Right lobe of liver (tissue), 6 donors: ENCODE measurements around the gene C19orf67. TPM values are rescaled to one million over a fixed set of nuclear protein-coding genes. Genes with fewer than 3 reads are reported as not detected.
"Not testable (repeated sequence)": the region's sequence is repeated elsewhere in the genome, so short reads cannot be mapped to it uniquely, and the experiment has no call there.

ENCODE experiments used
- ATAC-seq, 4 donors: fragments of 200-7000 bp; cut with Tn5 transposase; one replicate each; pipeline ENCODE4 v1.9.1; 2020; ENCODE audit warnings: mild to moderate bottlenecking in 4 of 4, moderate library complexity in 4 of 4
- DNase-seq, 3 donors: peaks; one replicate each; pipeline ENCODE4 v3.0.0-alpha.2; 2020
- H3K27ac ChIP-seq, 3 donors: fragments of 200-600 bp; one replicate each; pipeline ENCODE4 v1.8.0; 2022
- H3K27me3 ChIP-seq, 2 donors: fragments of 200-600 bp; one replicate each; pipeline ENCODE4 v1.8.0; 2022
- H3K36me3 ChIP-seq, 4 donors: fragments of 200-600 bp; sonication (generic) in 1 of 4; one replicate each; pipeline versions ENCODE4 v1.5.1 to v1.8.0; 2017 to 2022; ENCODE audit warnings: control low read depth in 1 of 4
- H3K4me1 ChIP-seq, 4 donors: fragments of 200-600 bp; sonication (generic) in 1 of 4; one replicate each; pipeline versions ENCODE4 v1.5.1 to v1.8.0; 2017 to 2022; ENCODE audit warnings: control low read depth in 1 of 4
- H3K4me3 ChIP-seq, 3 donors: fragments of 200-600 bp; one replicate each; pipeline ENCODE4 v1.8.0; 2022
- H3K9me3 ChIP-seq, 4 donors: fragments of 200-600 bp; sonication (generic) in 1 of 4; one replicate each; pipeline versions ENCODE4 v1.5.1 to v1.8.0; 2017 to 2022; ENCODE audit warnings: control low read depth in 1 of 4
- POLR2A ChIP-seq: fragments of 450-650 bp; IDR thresholded peaks from one replicate; pipeline ENCODE4 v1.6.1; 2017; ENCODE audit warnings: antibody characterized with exemption, mild to moderate bottlenecking
- WGBS: methylation state at CpG from one replicate; pipeline ENCODE4 v1.1.6; 2018; ENCODE audit warnings: low coverage, low lambda C conversion rate; ENCODE audit not compliant: insufficient coverage; ENCODE audit errors: missing lambda C conversion rate; 5-methylcytosine and 5-hydroxymethylcytosine counted together
- intact Hi-C, 2 donors: fragments of 100-400 bp; cut with DNase I; formaldehyde crosslinking; loops; one replicate each; pipeline versions ENCODE4 v1.11.2 to v1.14.1; 2022
- total RNA-seq, 6 experiments: library from RNA; depleted of rRNA in 2 of 6; stranded (reverse); fragments of >200 nt in 2 of 6; fragmentation: NEBNext Ultra II Directional in 3 of 6; extraction: Animal tissue kit (Norgen Biotek cat#: 25700) in 3 of 6; gene quantifications; one replicate each; pipeline versions ENCODE4 v1.1.0 to v1.2.4, GENCODE V29; 2016 to 2023
- TF ChIP-seq, protein P1 (sequence below), 4 donors: fragments of 200-600 bp in 3 of 4; fragments of 450-650 bp in 1 of 4; IDR thresholded peaks; one replicate each; pipeline versions ENCODE4 v1.5.1 to v1.8.0; 2016 to 2022; ENCODE audit warnings: antibody characterized with exemption in 4 of 4, mild to moderate bottlenecking in 2 of 4
- donor health status: DM: no; HTN: yes; CAD: no.
- donor health status: DM: no; HTN: no; CAD: no.
- donor health status: DM: no; HTN: no; CAD: no.
- donor health status: DM: no; HTN: yes; CAD: no.
- donor health status: DM: no; HTN: yes; CAD: no.

Gene C19orf67
- total RNA-seq, 6 experiments from 2014 or later = 0.27 TPM; not detected in 5

DNA sequence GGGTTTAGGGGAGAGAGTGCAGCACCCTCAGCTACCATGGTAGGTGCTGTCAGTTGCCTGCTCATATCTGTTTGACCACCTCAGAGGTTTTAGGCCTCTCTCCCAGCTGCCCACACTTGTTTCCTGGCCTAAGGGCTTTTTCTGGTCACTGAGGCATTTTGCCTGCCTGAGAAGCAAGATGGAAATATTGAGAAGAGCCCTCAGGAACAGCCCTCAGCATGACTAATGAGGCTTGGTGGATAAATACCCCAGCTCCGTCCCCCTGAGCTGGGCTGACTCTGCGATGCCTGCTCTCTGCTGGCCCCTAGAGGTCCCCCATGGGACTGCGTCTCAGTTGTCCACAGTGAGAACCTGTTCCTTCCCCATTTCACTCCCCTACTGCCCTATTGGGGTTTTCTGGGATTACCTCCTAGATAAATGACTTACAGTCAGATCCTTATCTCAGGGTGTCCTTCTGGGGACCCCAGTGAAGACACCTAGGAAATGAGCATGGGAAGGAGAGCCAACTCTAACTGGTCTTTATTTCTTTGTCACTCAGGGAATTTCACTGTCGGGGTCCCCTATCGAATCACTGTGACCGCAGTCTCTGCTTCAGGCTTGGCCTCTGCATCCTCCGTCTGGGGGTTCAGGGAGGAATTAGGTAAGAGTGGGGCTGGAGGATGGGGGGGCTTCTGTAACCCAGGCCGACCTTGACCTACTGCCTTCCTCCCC, 37.0 kb downstream of the C19orf67 start:
- H3K27me3 ChIP-seq = no peaks in the 10 kb centered on the region
- H3K36me3 ChIP-seq = no peaks in the 10 kb centered on the region
- no peak overlapping the region for H3K27ac ChIP-seq
- H3K4me1 ChIP-seq = no peaks in the 10 kb centered on the region
- intact Hi-C loops = loop anchor here in 1 of 2 donors (10.0 kb wide), 1 partner anchor 164 kb away; no protein-coding TSS in a partner anchor
- no peak overlapping the region for H3K4me3 ChIP-seq
- TF ChIP-seq, protein P1, sequence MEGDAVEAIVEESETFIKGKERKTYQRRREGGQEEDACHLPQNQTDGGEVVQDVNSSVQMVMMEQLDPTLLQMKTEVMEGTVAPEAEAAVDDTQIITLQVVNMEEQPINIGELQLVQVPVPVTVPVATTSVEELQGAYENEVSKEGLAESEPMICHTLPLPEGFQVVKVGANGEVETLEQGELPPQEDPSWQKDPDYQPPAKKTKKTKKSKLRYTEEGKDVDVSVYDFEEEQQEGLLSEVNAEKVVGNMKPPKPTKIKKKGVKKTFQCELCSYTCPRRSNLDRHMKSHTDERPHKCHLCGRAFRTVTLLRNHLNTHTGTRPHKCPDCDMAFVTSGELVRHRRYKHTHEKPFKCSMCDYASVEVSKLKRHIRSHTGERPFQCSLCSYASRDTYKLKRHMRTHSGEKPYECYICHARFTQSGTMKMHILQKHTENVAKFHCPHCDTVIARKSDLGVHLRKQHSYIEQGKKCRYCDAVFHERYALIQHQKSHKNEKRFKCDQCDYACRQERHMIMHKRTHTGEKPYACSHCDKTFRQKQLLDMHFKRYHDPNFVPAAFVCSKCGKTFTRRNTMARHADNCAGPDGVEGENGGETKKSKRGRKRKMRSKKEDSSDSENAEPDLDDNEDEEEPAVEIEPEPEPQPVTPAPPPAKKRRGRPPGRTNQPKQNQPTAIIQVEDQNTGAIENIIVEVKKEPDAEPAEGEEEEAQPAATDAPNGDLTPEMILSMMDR (IDR thresholded peaks at IDR 0.05) = peak; percentile 58 to 93 (median 84)
- TF ChIP-seq POLR2A = no peak
- no peaks in the 10 kb centered on the region for H3K9me3 ChIP-seq
- 63% methylated on average over 7 of the region's 8 CpGs for WGBS
- ATAC-seq (peak; percentile 81 to 92 (median 86)), DNase-seq (peak in 2 of 3 donors; percentile 47 to 62)

DNA sequence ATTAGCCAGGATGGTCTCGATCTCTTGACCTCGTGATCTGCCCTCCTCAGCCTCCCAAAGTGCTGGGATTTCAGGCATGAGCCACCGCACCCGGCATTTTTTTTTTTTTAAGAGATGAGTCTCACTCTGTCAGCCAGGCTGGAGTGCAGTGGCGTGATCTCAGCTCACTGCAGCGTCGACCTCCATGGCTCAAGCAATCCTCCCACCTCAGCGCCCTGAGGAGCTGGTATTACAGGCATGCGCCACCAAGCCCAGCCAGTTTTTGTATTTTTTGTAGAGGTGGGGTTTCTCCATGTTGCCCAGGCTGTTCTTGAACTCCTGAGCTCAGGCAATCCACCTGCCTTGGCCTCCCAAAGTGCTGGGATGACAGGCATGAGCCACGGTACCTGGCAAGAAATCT, 37.7 kb downstream of the C19orf67 start:
- intact Hi-C loops = loop anchor here in 1 of 2 donors (10.0 kb wide), 1 partner anchor 163 kb away; no protein-coding TSS in a partner anchor
- ATAC-seq, H3K4me1 ChIP-seq, H3K4me3 ChIP-seq, H3K9me3 ChIP-seq, H3K27me3 ChIP-seq, H3K36me3 ChIP-seq, H3K27ac ChIP-seq, DNase-seq: not testable (repeated sequence)
- 95% methylated on average over 8 of the region's 10 CpGs for WGBS

- not testable (repeated sequence) for H3K27ac ChIP-seq
Measured at GRCh38 chr19:14042659-14043608, 42.6 kb downstream of the C19orf67 start.

DNA sequence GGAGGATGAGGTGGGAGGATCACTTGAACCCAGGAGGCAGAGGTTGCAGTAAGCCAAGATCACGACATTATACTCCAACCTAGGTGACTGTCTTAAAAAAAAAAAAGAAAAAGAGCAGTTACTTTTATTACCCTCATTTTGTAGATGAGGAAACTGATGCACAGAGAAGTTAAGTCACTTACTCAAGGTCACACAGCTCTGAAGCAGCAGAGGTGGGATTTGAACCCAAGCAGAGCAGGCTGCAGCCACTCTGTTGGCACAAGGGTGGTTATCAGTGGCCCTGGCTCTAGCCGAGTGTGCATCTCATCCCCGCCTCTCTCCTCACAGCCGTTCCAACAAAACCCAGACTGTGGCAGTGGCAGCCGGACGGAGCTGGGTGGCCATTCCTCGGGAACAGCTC, 46.4 kb downstream of the C19orf67 start:
- H3K27me3 ChIP-seq = no peaks in the 10 kb centered on the region
- ATAC-seq (no peak), DNase-seq (no peak)
- no peak overlapping the region for H3K27ac ChIP-seq
- H3K4me3 ChIP-seq = no peak overlapping the region
- no peaks in the 10 kb centered on the region for H3K9me3 ChIP-seq
- no peaks in the 10 kb centered on the region for H3K4me1 ChIP-seq
- H3K36me3 ChIP-seq = no peaks in the 10 kb centered on the region
- no peak for TF ChIP-seq POLR2A
- TF ChIP-seq, protein P1 (IDR thresholded peaks at IDR 0.05) = no peak
- intact Hi-C loops = no loop called here
- WGBS = 93% methylated on average over 1 of the region's 7 CpGs

More at GRCh38 chr19:14042659-14043608, 42.6 kb downstream of the C19orf67 start:
- TF ChIP-seq, protein P1 (IDR thresholded peaks at IDR 0.05) = peak; percentile 46 to 63 (median 54)
- not testable (repeated sequence) for DNase-seq, H3K27me3 ChIP-seq, H3K4me3 ChIP-seq, H3K4me1 ChIP-seq, H3K36me3 ChIP-seq, H3K9me3 ChIP-seq
- 59% methylated on average over 8 of the region's 19 CpGs for WGBS
- ATAC-seq = peak; percentile 82 to 92 (median 87)
- intact Hi-C loops = loop anchor here in 1 of 2 donors (10.0 kb wide), 1 partner anchor 158 kb away; no protein-coding TSS in a partner anchor
